ENCODE results near the gene TERB1.

Gene TERB1, protein sequence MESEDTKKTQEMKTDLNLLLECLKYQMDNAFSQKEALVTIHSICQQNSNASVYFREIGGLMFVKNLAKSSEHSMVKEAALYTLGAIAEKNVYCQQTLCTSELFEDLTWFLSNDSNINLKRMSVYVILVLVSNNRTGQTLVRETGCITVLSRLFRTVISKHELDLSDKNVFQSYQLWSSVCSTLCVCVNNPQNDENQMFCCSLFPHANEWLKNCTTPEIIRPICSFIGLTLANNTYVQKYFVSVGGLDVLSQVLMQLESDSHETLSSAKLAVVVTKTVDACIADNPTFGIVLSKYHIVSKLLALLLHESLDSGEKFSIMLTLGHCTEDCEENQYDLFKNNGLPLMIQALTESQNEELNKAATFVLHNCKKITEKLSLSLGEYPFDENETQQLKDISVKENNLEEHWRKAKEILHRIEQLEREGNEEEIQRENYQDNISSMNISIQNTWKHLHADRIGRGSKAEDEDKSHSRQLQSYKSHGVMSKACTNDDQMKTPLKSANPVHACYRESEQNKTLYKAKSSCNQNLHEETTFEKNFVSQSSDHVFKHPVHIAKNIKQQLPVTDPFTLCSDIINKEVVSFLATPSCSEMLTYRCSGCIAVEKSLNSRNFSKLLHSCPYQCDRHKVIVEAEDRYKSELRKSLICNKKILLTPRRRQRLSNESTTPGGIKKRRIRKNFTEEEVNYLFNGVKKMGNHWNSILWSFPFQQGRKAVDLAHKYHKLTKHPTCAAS

DNA sequence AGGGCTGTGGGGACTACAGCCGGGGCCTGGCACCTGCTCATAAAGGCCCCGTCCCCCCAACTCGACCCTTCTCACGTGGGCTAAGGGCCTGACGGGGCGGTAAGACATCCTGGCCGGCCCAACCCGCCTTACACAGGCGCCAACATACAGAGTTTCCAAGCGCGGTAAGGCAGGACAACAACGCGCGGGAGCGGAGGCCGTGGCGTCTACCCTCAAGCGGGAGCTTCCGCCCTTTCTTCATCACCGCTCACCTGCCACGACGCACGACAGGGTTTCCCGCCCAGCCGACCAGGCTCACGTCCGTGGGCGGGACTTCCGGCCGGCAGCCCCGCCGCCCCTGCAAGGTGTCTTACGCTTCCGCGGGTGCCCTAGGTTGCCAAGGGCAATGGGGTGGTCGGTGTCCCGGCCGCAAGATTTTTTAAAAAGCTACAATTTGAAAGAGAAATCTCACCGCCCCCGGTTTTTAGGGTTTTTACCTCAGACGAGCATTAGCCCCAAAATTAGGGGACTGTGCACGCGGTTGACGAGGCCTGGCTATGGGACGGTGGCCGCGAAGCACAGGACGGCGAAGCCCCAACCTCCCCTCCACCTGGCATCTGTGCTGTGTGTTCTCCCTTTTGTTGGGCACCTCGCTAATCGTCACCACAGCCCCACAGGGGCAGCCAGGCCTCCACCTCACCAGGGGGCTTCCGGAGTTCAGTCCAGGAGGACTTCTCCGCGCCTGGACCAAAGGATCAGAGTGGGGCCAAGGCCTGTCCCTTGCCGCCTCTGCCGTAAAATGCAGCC lies at the start of gene TERB1:
TSS of gene TERB1 (minus strand) at position 265 of the 786 bp plus-strand sequence. CDS start 4,786 bp downstream, outside the sequence.
- Histone ChIP-seq H3K36me3 (ENCODE audit: insufficient read depth, low read length) (peaks cover 5% of the 10 kb centered on the region), H3K9ac (ENCODE audit: low read depth, low read length) (no peak within 1 kb of the TSS), H3K9me3 (ENCODE audit: control insufficient read depth, insufficient read depth, low read length) (no peaks in the 10 kb centered on the region), H3K4me1 (ENCODE audit: insufficient read depth, low read length) (no peaks in the 10 kb centered on the region)

- H3K36me3 ChIP-seq (ENCODE audit: insufficient read depth, low read length), result no peaks in the 10 kb centered on the region
- no peak overlapping the region for H3K9ac ChIP-seq (ENCODE audit: low read depth, low read length)
Observed at GRCh38 chr16:66850115-66850815, 48.9 kb upstream of the TERB1 start.

GRCh38 chr16:66849549-66849948 lies 48.2 kb upstream of the TERB1 start:
- no peaks in the 10 kb centered on the region; the same call in 1 of the 2 replicates for H3K4me1 ChIP-seq (ENCODE audit: insufficient read depth, low read length)
- no peaks in the 10 kb centered on the region for H3K36me3 ChIP-seq (ENCODE audit: insufficient read depth, low read length)
- H3K9me3 ChIP-seq (ENCODE audit: control insufficient read depth, insufficient read depth, low read length), result no peaks in the 10 kb centered on the region
- H3K9ac ChIP-seq (ENCODE audit: low read depth, low read length), result no peak overlapping the region

More at GRCh38 chr16:66850115-66850815, 48.9 kb upstream of the TERB1 start:
- H3K9me3 ChIP-seq (ENCODE audit: control insufficient read depth, insufficient read depth, low read length), result no peaks in the 10 kb centered on the region
- no peaks in the 10 kb centered on the region; the same call in 1 of the 2 replicates for H3K4me1 ChIP-seq (ENCODE audit: insufficient read depth, low read length)

DNA sequence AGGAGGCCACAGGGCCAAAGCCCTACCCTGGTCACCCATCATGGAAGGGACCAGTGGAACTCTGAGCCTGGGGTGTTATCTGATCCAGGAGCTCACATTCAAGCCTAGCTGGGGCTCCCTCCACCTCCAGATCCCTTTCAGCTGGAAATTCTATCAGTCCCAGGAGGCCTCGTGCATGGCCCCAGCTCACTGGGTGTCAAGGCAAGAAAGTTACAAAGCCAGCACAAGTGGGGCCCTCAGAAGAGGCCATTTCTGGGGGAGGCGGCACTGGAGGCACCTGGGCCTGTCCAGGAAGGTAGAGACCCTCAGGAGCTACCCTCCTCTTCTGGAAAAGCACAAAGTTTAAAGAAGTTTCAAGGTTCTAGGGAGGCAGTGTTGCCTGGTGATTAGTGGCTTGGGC lies 47.6 kb upstream of the TERB1 start:
- H3K36me3 ChIP-seq (ENCODE audit: insufficient read depth, low read length), result no peaks in the 10 kb centered on the region
- H3K9ac ChIP-seq (ENCODE audit: low read depth, low read length), result no peak overlapping the region
- H3K9me3 ChIP-seq (ENCODE audit: control insufficient read depth, insufficient read depth, low read length), result no peaks in the 10 kb centered on the region
- no peaks in the 10 kb centered on the region; the same call in 1 of the 2 replicates for H3K4me1 ChIP-seq (ENCODE audit: insufficient read depth, low read length)

GRCh38 chr16:66848172-66848571 lies 46.8 kb upstream of the TERB1 start:
- Histone ChIP-seq H3K4me1 (ENCODE audit: insufficient read depth, low read length) (no peaks in the 10 kb centered on the region; the same call in 1 of the 2 replicates), H3K9ac (ENCODE audit: low read depth, low read length) (no peak overlapping the region), H3K9me3 (ENCODE audit: control insufficient read depth, insufficient read depth, low read length) (no peaks in the 10 kb centered on the region), H3K36me3 (ENCODE audit: insufficient read depth, low read length) (no peaks in the 10 kb centered on the region)

GRCh38 chr16:66847533-66848067 lies 46.2 kb upstream of the TERB1 start:
- no peaks in the 10 kb centered on the region for H3K9me3 ChIP-seq (ENCODE audit: control insufficient read depth, insufficient read depth, low read length)
- no peaks in the 10 kb centered on the region for H3K36me3 ChIP-seq (ENCODE audit: insufficient read depth, low read length)
- H3K4me1 ChIP-seq (ENCODE audit: insufficient read depth, low read length), result no peaks in the 10 kb centered on the region; the same call in 1 of the 2 replicates
- H3K9ac ChIP-seq (ENCODE audit: low read depth, low read length), result no peak overlapping the region

DNA sequence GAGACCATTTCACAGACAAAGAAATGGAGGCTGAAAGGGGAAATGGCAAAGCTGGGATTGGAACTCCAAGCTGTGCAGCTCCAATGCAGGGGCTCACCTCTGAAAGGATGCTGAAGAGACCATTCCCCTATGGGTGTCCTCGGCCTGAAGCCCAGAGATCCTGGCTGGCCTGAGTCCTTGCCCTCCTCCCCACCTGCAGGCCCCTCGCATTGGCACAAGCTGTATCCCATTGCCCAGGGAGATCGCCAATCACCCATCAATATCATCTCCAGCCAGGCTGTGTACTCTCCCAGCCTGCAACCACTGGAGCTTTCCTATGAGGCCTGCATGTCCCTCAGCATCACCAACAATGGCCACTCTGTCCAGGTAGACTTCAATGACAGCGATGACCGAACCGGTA lies 45.4 kb upstream of the TERB1 start:
- no peaks in the 10 kb centered on the region; the same call in 1 of the 2 replicates for H3K4me1 ChIP-seq (ENCODE audit: insufficient read depth, low read length)
- no peaks in the 10 kb centered on the region for H3K9me3 ChIP-seq (ENCODE audit: control insufficient read depth, insufficient read depth, low read length)
- no peak overlapping the region for H3K9ac ChIP-seq (ENCODE audit: low read depth, low read length)
- no peaks in the 10 kb centered on the region for H3K36me3 ChIP-seq (ENCODE audit: insufficient read depth, low read length)

DNA sequence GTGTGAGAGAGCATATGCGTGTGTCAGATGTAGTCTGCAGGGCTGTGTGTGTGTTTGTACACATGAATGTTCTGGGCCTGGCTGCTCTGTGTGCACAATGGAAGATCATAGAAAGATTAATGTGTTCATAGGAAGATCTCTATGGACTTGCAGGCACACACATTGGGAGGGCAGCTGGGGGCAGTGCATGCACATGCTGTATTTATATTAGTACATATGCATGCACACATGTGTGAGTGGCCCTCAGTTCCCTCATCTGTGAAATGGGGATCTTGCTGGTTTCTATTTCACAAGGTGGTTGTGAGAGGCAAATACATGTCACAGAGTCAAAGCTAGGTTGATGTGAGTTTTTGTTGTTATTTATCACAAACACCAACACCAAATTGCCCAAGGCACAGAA lies 44.9 kb upstream of the TERB1 start:
- H3K9ac ChIP-seq (ENCODE audit: low read depth, low read length), result no peak overlapping the region
- H3K9me3 ChIP-seq (ENCODE audit: control insufficient read depth, insufficient read depth, low read length), result no peaks in the 10 kb centered on the region
- H3K4me1 ChIP-seq (ENCODE audit: insufficient read depth, low read length), result no peaks in the 10 kb centered on the region; the same call in 1 of the 2 replicates
- H3K36me3 ChIP-seq (ENCODE audit: insufficient read depth, low read length), result no peaks in the 10 kb centered on the region

- Histone ChIP-seq H3K9ac (ENCODE audit: low read depth, low read length) (no peak overlapping the region), H3K36me3 (ENCODE audit: insufficient read depth, low read length) (no peaks in the 10 kb centered on the region), H3K4me1 (ENCODE audit: insufficient read depth, low read length) (no peaks in the 10 kb centered on the region; the same call in 1 of the 2 replicates), H3K9me3 (ENCODE audit: control insufficient read depth, insufficient read depth, low read length) (no peaks in the 10 kb centered on the region)
Observed at GRCh38 chr16:66845791-66846221, 44.4 kb upstream of the TERB1 start.

GRCh38 chr16:66845080-66845410 lies 43.7 kb upstream of the TERB1 start:
- H3K4me1 ChIP-seq (ENCODE audit: insufficient read depth, low read length), result no peaks in the 10 kb centered on the region; the same call in 1 of the 2 replicates
- H3K9ac ChIP-seq (ENCODE audit: low read depth, low read length), result peak overlapping the region; percentile 54; the same call in 1 of the 2 replicates
- H3K9me3 ChIP-seq (ENCODE audit: control insufficient read depth, insufficient read depth, low read length), result no peaks in the 10 kb centered on the region
- H3K36me3 ChIP-seq (ENCODE audit: insufficient read depth, low read length), result no peaks in the 10 kb centered on the region

DNA sequence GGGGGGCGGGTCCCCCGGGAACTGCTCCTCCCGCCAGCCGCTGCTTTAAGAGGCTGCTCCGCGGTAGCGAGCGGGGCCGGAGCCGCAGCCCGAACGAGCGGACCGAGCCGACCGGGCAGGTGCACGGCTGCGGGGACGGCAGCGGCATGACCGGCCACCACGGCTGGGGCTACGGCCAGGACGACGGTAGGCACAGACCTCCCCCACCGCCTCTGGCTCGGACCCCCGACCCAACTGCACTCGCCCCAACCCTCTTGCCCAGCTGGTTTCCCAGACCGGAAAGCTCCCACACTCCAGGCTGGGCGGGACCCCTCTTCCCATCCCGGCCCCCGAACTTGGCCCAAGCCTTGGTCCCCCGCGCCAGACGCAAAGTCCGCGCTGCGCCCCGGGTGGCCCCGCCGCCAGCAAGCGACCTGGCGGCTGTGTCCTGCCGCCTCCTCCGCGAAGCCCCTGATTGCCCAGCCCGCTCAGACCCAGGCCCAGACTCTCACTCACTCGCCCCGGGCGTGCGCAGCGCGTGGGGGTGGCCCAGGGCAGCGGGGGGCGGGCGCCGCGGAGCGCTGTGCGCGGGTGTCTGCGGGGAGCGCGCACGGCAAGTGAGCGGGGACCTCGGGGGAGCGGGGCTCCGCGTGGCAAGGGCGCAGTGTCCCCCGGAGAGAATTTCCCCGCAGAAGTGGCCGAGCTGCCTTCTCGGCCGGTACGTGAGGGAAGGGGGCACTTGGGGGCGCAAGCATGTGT lies 43.1 kb upstream of the TERB1 start, which contains the start of gene CA7:
TSS of gene CA7 (plus strand) at position 73 of the 738 bp plus-strand sequence. CDS start at position 147, 74 bp downstream.
- Histone ChIP-seq H3K36me3 (ENCODE audit: insufficient read depth, low read length) (no peaks in the 10 kb centered on the region), H3K9ac (ENCODE audit: low read depth, low read length) (peak within 1 kb of the TSS; percentile 54), H3K9me3 (ENCODE audit: control insufficient read depth, insufficient read depth, low read length) (no peaks in the 10 kb centered on the region), H3K4me1 (ENCODE audit: insufficient read depth, low read length) (no peaks in the 10 kb centered on the region; the same call in 1 of the 2 replicates)

- Histone ChIP-seq H3K36me3 (ENCODE audit: insufficient read depth, low read length) (no peaks in the 10 kb centered on the region), H3K4me1 (ENCODE audit: insufficient read depth, low read length) (no peaks in the 10 kb centered on the region; the same call in 1 of the 2 replicates), H3K9me3 (ENCODE audit: control insufficient read depth, insufficient read depth, low read length) (no peaks in the 10 kb centered on the region), H3K9ac (ENCODE audit: low read depth, low read length) (peak overlapping the region; percentile 38; the same call in 1 of the 2 replicates)
Observed at GRCh38 chr16:66844009-66844341, 42.6 kb upstream of the TERB1 start.

DNA sequence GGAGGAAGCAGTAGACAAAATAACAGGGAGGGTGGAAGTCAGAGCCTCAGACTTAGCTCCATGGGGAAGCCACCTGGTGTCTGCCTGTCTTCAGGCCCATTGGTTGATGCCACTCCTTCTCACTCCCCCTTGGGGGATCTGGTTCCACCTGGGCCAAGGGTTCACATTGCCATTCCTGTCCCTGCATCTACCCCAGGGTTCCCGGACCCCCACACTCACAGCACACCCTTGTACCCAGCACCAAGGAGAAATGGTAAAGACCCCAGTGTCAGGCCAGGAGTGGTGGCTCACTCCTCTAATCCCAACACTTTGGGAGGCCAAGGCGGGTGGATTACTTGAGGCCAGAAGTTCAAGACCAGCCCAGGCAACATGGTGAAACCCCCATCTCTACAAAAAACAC lies 41.8 kb upstream of the TERB1 start:
- Histone ChIP-seq H3K9ac (ENCODE audit: low read depth, low read length) (no peak overlapping the region), H3K4me1 (ENCODE audit: insufficient read depth, low read length) (no peaks in the 10 kb centered on the region; the same call in 1 of the 2 replicates), H3K36me3 (ENCODE audit: insufficient read depth, low read length) (no peaks in the 10 kb centered on the region), H3K9me3 (ENCODE audit: control insufficient read depth, insufficient read depth, low read length) (no peaks in the 10 kb centered on the region)

Data from ES-I3 (cell line).